Measurements from ENCODE around the gene TNNI3K. TPM values are rescaled to one million over a fixed set of nuclear protein-coding genes. Genes with fewer than 3 reads are reported as not detected.

The TNNI3K gene
- total RNA-seq, 1 experiment from 2014 or later, result 0.49 TPM

- Histone ChIP-seq H2AFZ (ENCODE audit: low read depth, low read length, poor library complexity, severe bottlenecking) (no peak overlapping the region), H3K4me1 (ENCODE audit: control insufficient read depth in 1 of 2, insufficient read depth in 2 of 2, low read length in 2 of 2) (no peaks in the 10 kb centered on the region), H3K9ac (ENCODE audit: low read length) (no peak overlapping the region), H3K27ac (ENCODE audit: low read depth, low read length) (no peak overlapping the region), H3K4me2 (ENCODE audit: low read length) (no peak overlapping the region), H4K20me1 (ENCODE audit: insufficient read depth) (no peaks in the 10 kb centered on the region), H3K36me3 (ENCODE audit: control insufficient read depth in 1 of 2, insufficient read depth in 2 of 2, low read length in 2 of 2) (no peaks in the 10 kb centered on the region), H3K27me3 (ENCODE audit: insufficient read depth, low read length) (peaks cover 33% of the 10 kb centered on the region), H3K4me3 (replicated peaks in 1 of 2; ENCODE audit: low read depth in 1 of 2, low read length in 2 of 2) (no peak overlapping the region), H3K79me2 (ENCODE audit: insufficient read depth, low read length) (no peaks in the 10 kb centered on the region), H3K9me3 (ENCODE audit: control insufficient read depth in 1 of 2, insufficient read depth in 1 of 2, low read depth in 1 of 2, low read length in 2 of 2) (no peaks in the 10 kb centered on the region), H3K9me2 (ENCODE audit: insufficient read depth) (no peaks in the 10 kb centered on the region)
- no peak for TF ChIP-seq EZH2 (IDR thresholded peaks at IDR 0.05)
- no peak for TF ChIP-seq YY1 (IDR thresholded peaks at IDR 0.05; ENCODE audit: extremely low read depth, insufficient replicate concordance, low read depth, low read length)
- no peak for TF ChIP-seq POLR2A (IDR thresholded peaks at IDR 0.05; ENCODE audit: borderline replicate concordance, extremely low read depth, insufficient read depth, insufficient read length)
- TF ChIP-seq RAD21 (IDR thresholded peaks at IDR 0.05; ENCODE audit: low read depth), result no peak
- TF ChIP-seq ZNF274 (IDR thresholded peaks at IDR 0.05; ENCODE audit: low read depth, low read length), result no peak
- TF ChIP-seq, protein P1, sequence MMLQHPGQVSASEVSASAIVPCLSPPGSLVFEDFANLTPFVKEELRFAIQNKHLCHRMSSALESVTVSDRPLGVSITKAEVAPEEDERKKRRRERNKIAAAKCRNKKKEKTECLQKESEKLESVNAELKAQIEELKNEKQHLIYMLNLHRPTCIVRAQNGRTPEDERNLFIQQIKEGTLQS (IDR thresholded peaks at IDR 0.05), result no peak
- no peak for TF ChIP-seq CBX3 (IDR thresholded peaks at IDR 0.05; ENCODE audit: low read depth)
- TF ChIP-seq SIN3A (IDR thresholded peaks at IDR 0.05; ENCODE audit: low read depth), result no peak
- no peak for TF ChIP-seq SRF (IDR thresholded peaks at IDR 0.05; ENCODE audit: low read depth)
- no peak for TF ChIP-seq TCF7L2 (IDR thresholded peaks at IDR 0.05; ENCODE audit: borderline replicate concordance, extremely low read depth, insufficient read depth, insufficient read length)
- intact Hi-C loops (cut with micrococcal nuclease), result no loop called here
- ChIA-PET RAD21 (ENCODE audit: low non-redundant PET in 1 of 2, low total read pairs in 2 of 2, uncharacterized antibody in 2 of 2, unreplicated experiment in 2 of 2) (no interaction called here), POLR2A (no interaction called here), CTCF (no interaction called here)
- DNase-seq (ENCODE audit: low read depth, low spot score) (no peak), ATAC-seq (no peak)
- BruUV-seq (replicated peaks), result no TSS peak
These were observed 336.7 kb downstream of the TNNI3K start for GRCh38 chr1:74571891-74572290.

DNA sequence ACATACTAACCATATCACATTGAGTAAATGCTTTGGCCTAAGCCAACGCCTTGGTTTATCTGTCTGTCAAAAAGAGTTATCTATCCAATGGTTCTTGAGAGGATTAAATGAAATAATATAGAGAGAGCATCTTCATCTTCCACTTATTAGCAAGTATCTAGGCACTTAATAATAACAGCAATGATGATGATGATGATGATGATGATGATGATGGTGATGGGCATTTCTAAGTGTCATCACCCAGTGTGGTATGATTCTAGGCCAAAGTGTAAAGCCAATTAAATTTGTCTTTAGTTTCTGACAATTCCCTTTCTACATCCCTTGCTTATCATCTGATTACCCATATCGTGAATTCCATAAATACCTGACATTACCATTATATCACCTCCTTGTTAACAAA is 342.9 kb downstream of the TNNI3K start:
- no TSS peak for BruUV-seq (replicated peaks)
- Histone ChIP-seq H3K4me1 (ENCODE audit: control insufficient read depth in 1 of 2, insufficient read depth in 2 of 2, low read length in 2 of 2) (no peaks in the 10 kb centered on the region), H3K79me2 (ENCODE audit: insufficient read depth, low read length) (no peaks in the 10 kb centered on the region), H3K9ac (ENCODE audit: low read length) (no peak overlapping the region), H3K9me2 (ENCODE audit: insufficient read depth) (no peaks in the 10 kb centered on the region), H3K27me3 (ENCODE audit: insufficient read depth, low read length) (peaks cover 5% of the 10 kb centered on the region; the same call in 1 of the 2 replicates), H3K27ac (ENCODE audit: low read depth, low read length) (no peak overlapping the region), H3K4me3 (replicated peaks in 1 of 2; ENCODE audit: low read depth in 1 of 2, low read length in 2 of 2) (no peak overlapping the region), H3K9me3 (ENCODE audit: control insufficient read depth in 1 of 2, insufficient read depth in 1 of 2, low read depth in 1 of 2, low read length in 2 of 2) (no peaks in the 10 kb centered on the region), H3K4me2 (ENCODE audit: low read length) (no peak overlapping the region), H4K20me1 (ENCODE audit: insufficient read depth) (no peaks in the 10 kb centered on the region), H2AFZ (ENCODE audit: low read depth, low read length, poor library complexity, severe bottlenecking) (no peak overlapping the region), H3K36me3 (ENCODE audit: control insufficient read depth in 1 of 2, insufficient read depth in 2 of 2, low read length in 2 of 2) (no peaks in the 10 kb centered on the region)
- DNase-seq (ENCODE audit: low read depth, low spot score), result no peak
- CTCF ChIA-PET, result no interaction called here
- RAD21 ChIA-PET (ENCODE audit: low non-redundant PET in 1 of 2, low total read pairs in 2 of 2, uncharacterized antibody in 2 of 2, unreplicated experiment in 2 of 2), result no interaction called here
- TF ChIP-seq SRF (IDR thresholded peaks at IDR 0.05; ENCODE audit: low read depth), result no peak
- no peak for TF ChIP-seq CTCF (IDR thresholded peaks at IDR 0.05 in 2 of 3, conservative IDR thresholded peaks at IDR 0.05 in 1 of 3; ENCODE audit: borderline replicate concordance in 1 of 3, insufficient read depth in 1 of 3, low read depth in 2 of 3, low read length in 2 of 3)
- TF ChIP-seq, protein P2, sequence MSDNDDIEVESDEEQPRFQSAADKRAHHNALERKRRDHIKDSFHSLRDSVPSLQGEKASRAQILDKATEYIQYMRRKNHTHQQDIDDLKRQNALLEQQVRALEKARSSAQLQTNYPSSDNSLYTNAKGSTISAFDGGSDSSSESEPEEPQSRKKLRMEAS (IDR thresholded peaks at IDR 0.05), result no peak
- no peak for TF ChIP-seq JUND (IDR thresholded peaks at IDR 0.05)
- TF ChIP-seq EZH2phosphoT487 (IDR thresholded peaks at IDR 0.05; ENCODE audit: borderline replicate concordance), result no peak
- TF ChIP-seq EZH2 (IDR thresholded peaks at IDR 0.05), result no peak
- no peak for TF ChIP-seq ZFX (IDR thresholded peaks at IDR 0.05)
- TF ChIP-seq SIN3A (IDR thresholded peaks at IDR 0.05; ENCODE audit: low read depth), result no peak
- TF ChIP-seq, protein P1 (IDR thresholded peaks at IDR 0.05), result no peak
- TF ChIP-seq RAD21 (IDR thresholded peaks at IDR 0.05; ENCODE audit: low read depth), result no peak
- TF ChIP-seq ZNF274 (IDR thresholded peaks at IDR 0.05; ENCODE audit: low read depth, low read length), result no peak
- TF ChIP-seq YY1 (IDR thresholded peaks at IDR 0.05; ENCODE audit: extremely low read depth, insufficient replicate concordance, low read depth, low read length), result no peak
- TF ChIP-seq TCF7L2 (IDR thresholded peaks at IDR 0.05; ENCODE audit: borderline replicate concordance, extremely low read depth, insufficient read depth, insufficient read length), result no peak
- no peak for TF ChIP-seq ELF1 (IDR thresholded peaks at IDR 0.05; ENCODE audit: borderline replicate concordance, low read depth)
- TF ChIP-seq POLR2A (IDR thresholded peaks at IDR 0.05; ENCODE audit: borderline replicate concordance, extremely low read depth, insufficient read depth, insufficient read length), result no peak
- ATAC-seq, result no peak
- intact Hi-C loops (cut with micrococcal nuclease), result no loop called here
- POLR2A ChIA-PET, result no interaction called here
